Measurements from ENCODE around the gene TAOK1.

Gene TAOK1

GRCh38 chr17:29582772-29583171 lies 192.6 kb downstream of the TAOK1 start:
- DNase-seq (ENCODE audit: low spot score): no peak
- TF ChIP-seq CTCF (IDR thresholded peaks at IDR 0.05; ENCODE audit: borderline replicate concordance, control extremely low read depth, extremely low read depth, insufficient read depth, missing control alignments): no peak
- in situ Hi-C loops (cut with MboI; ENCODE audit: low sequenced_read_pairs, unreplicated experiment): no loop called here

- in situ Hi-C loops (cut with MboI; ENCODE audit: low sequenced_read_pairs, unreplicated experiment): no loop called here
- no peak for DNase-seq (ENCODE audit: low spot score)
- no peak for TF ChIP-seq CTCF (IDR thresholded peaks at IDR 0.05; ENCODE audit: borderline replicate concordance, control extremely low read depth, extremely low read depth, insufficient read depth, missing control alignments)
Observed at GRCh38 chr17:29583324-29584248, 193.4 kb downstream of the TAOK1 start.

- TF ChIP-seq CTCF (IDR thresholded peaks at IDR 0.05; ENCODE audit: borderline replicate concordance, control extremely low read depth, extremely low read depth, insufficient read depth, missing control alignments): no peak
- no peak for DNase-seq (ENCODE audit: low spot score)
- in situ Hi-C loops (cut with MboI; ENCODE audit: low sequenced_read_pairs, unreplicated experiment): no loop called here
Observed at GRCh38 chr17:29584452-29585079, 194.4 kb downstream of the TAOK1 start.

DNA sequence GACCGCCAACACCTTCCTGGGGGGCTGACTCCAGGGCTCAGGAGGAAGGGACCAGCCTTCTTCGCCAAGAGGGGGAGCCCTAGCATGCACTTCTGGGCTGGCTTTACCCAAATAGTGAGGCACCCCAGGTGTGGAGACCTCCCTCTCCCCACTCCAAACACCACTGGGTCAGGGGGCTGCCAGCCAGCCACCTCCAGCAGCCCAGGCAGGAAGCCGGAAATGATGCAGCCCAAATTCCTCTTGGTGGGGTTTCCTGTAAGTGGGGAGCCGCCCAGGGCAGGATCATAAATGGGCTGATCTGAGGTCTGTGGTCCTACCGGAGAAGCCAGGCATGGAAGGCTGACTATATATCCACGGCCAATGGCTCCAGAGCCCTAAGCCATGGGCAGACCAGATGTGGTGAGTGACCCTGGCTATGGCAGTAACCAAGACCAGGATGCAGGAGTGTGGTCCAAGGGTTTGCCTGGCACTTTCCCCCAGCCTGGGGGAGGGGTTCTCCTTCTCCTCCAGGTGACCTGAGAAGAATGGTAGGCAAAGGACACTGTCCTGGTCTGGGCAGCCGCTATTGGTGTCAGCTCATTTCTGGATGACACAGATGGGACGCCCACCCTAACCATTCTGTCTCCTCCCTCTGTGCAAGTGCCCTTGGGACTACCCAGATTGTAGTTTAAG lies 195.1 kb downstream of the TAOK1 start:
- no peak for DNase-seq (ENCODE audit: low spot score)
- in situ Hi-C loops (cut with MboI; ENCODE audit: low sequenced_read_pairs, unreplicated experiment): no loop called here
- peak; percentile 47 for TF ChIP-seq CTCF (IDR thresholded peaks at IDR 0.05; ENCODE audit: borderline replicate concordance, control extremely low read depth, extremely low read depth, insufficient read depth, missing control alignments)

GRCh38 chr17:29586676-29587469 lies 196.7 kb downstream of the TAOK1 start:
- in situ Hi-C loops (cut with MboI; ENCODE audit: low sequenced_read_pairs, unreplicated experiment): no loop called here
- no peak for TF ChIP-seq CTCF (IDR thresholded peaks at IDR 0.05; ENCODE audit: borderline replicate concordance, control extremely low read depth, extremely low read depth, insufficient read depth, missing control alignments)
- no peak for DNase-seq (ENCODE audit: low spot score)

GRCh38 chr17:29587591-29587990 lies 197.4 kb downstream of the TAOK1 start:
- in situ Hi-C loops (cut with MboI; ENCODE audit: low sequenced_read_pairs, unreplicated experiment): no loop called here
- no peak for DNase-seq (ENCODE audit: low spot score)
- no peak for TF ChIP-seq CTCF (IDR thresholded peaks at IDR 0.05; ENCODE audit: borderline replicate concordance, control extremely low read depth, extremely low read depth, insufficient read depth, missing control alignments)

Measured in GM13976 (cell line).